Duodenal mucosa (tissue), 2 donors: ENCODE measurements around the gene NCEH1.
"Not testable (repeated sequence)": the region's sequence is repeated elsewhere in the genome, so short reads cannot be mapped to it uniquely, and the experiment has no call there.

Experiments used
- H3K27ac ChIP-seq: one replicate; pipeline ENCODE4 v1.7.0; 2013; ENCODE audit warnings: low read depth, low read length
- H3K27me3 ChIP-seq, 2 donors: one replicate each; pipeline ENCODE4 v1.7.0; 2013; ENCODE audit warnings: low read length in 2 of 2, control low read depth in 1 of 2; ENCODE audit not compliant: insufficient read depth in 2 of 2, control insufficient read depth in 1 of 2
- H3K36me3 ChIP-seq, 2 donors: one replicate each; pipeline ENCODE4 v1.7.0; 2013; ENCODE audit warnings: low read length in 2 of 2, control low read depth in 1 of 2; ENCODE audit not compliant: insufficient read depth in 2 of 2, control insufficient read depth in 1 of 2
- H3K4me1 ChIP-seq, 2 donors: one replicate each; pipeline ENCODE4 v1.7.0; 2013; ENCODE audit warnings: low read length in 2 of 2, control low read depth in 1 of 2; ENCODE audit not compliant: insufficient read depth in 2 of 2, control insufficient read depth in 1 of 2
- H3K4me3 ChIP-seq, 2 donors: one replicate each; pipeline ENCODE4 v1.7.0; 2013; ENCODE audit warnings: low read length in 2 of 2, low read depth in 1 of 2
- H3K9ac ChIP-seq, 2 donors: one replicate each; pipeline ENCODE4 v1.7.0; 2013; ENCODE audit warnings: low read length in 2 of 2, low read depth in 1 of 2
- H3K9me3 ChIP-seq, 2 donors: one replicate each; pipeline ENCODE4 v1.7.0; 2013; ENCODE audit warnings: low read length in 2 of 2, control low read depth in 1 of 2; ENCODE audit not compliant: control insufficient read depth in 1 of 2

The NCEH1 gene

DNA sequence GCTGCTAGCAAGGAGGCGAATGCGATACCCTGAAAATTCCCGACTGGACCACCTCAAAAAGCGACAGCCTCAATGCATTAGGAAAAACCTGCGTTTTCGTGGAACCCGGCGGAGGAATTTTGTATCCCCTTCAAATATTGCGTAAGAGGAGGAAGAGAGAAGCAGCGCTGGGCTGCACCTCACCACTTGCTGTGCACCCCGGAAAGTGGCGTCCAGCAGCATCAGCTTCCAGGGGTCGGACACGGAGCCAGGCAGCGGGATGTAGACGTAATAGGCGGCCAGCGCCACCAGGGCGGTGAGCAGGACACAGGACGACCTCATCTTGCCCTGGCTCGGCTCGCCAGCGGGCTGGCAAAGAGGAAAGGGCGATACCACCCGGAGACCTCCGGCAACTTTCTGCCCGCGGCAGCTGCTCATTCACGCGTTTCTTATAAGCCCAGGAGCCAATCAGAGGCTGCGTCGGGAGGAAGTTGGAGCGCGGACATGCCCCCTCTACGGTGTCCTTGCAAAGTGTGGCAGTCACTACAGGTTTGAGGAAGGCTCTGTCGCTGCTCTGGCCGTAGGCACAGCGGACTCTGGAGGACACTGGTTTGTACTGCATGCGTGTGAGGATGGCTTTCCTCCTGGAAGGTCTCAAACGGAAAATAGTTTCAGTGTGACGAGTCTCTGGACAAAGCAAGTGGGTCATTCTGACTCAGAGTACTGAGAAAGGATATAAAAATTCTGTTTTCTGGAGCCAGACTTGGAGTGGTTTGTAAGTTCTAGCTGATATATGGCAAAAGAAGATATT is at the start of gene NCEH1:
TSS of gene NCEH1 (minus strand) at position 404 of the 790 bp plus-strand sequence. CDS start at position 321, 83 bp downstream.
- Histone ChIP-seq H3K27me3 (no peaks in the 10 kb centered on the region), H3K9me3 (no peaks in the 10 kb centered on the region), H3K9ac (peak within 1 kb of the TSS; percentile 78 to 89), H3K36me3 (no peaks in the 10 kb centered on the region), H3K4me3 (peak within 1 kb of the TSS; percentile 90 to 96), H3K4me1 (peaks cover 16 to 18% of the 10 kb centered on the region in 2 donors), H3K27ac (peak within 1 kb of the TSS; percentile 60)

DNA sequence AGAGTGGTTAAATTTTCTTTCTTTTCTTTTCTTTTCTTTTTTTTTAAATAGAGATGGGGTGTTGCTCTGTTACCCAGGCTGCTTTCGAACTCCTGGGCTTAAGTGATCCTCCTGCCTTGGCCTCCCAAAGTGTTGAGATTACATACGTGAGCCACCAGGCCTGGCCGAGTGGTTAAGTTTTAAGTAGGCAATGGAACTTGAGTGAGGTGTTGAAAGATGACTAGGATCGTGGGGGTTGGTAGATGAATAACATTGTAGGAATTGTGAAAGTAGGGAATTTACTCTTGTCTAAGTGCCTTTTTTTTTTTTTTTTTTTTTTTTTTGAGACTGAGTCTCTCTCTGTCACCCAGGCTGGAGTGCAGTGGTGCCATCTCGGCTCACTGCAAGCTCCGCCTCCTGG is 49.5 kb upstream of the NCEH1 start:
- not testable (repeated sequence) for H3K4me1 ChIP-seq, H3K27ac ChIP-seq
- H3K36me3 ChIP-seq = peaks cover 6 to 32% of the 10 kb centered on the region in 2 donors

GRCh38 chr3:172753125-172753524 is 42.3 kb upstream of the NCEH1 start:
- Histone ChIP-seq H3K9me3 (no peaks in the 10 kb centered on the region), H3K4me3 (no peak overlapping the region), H3K27ac (no peak overlapping the region), H3K9ac (no peak overlapping the region), H3K27me3 (no peaks in the 10 kb centered on the region), H3K4me1 (peaks cover 6 to 20% of the 10 kb centered on the region in 2 donors), H3K36me3 (peaks cover 0 to 8% of the 10 kb centered on the region in 2 donors)

More for the DNA sequence above, 49.5 kb upstream of the NCEH1 start:
- H3K4me3 ChIP-seq, H3K27me3 ChIP-seq, H3K9ac ChIP-seq, H3K9me3 ChIP-seq: not testable (repeated sequence)

DNA sequence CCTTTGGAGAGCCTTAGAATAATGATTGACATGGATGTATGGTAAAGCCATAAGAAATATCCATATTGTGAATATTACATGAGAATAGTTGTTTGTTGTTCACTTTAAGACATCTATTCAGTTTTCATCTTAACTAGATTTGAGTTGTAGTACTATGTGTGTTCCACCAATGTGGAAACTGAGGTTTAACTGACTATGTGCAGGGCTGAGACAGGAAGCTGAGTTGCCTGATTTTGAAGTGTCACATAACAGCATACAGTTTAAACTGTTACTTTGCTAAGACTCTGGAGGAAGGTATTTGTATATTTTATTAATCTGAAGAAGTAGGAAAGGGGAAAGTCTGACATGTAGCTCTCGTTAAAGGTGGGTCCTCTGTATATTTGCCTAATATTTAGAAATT is 41.8 kb upstream of the NCEH1 start:
- no peak overlapping the region for H3K4me3 ChIP-seq
- H3K4me1 ChIP-seq = peaks cover 6 to 20% of the 10 kb centered on the region in 2 donors
- H3K36me3 ChIP-seq = peaks cover 0 to 8% of the 10 kb centered on the region in 2 donors
- no peak overlapping the region for H3K9ac ChIP-seq
- no peaks in the 10 kb centered on the region for H3K27me3 ChIP-seq
- H3K9me3 ChIP-seq = no peaks in the 10 kb centered on the region
- H3K27ac ChIP-seq = no peak overlapping the region

DNA sequence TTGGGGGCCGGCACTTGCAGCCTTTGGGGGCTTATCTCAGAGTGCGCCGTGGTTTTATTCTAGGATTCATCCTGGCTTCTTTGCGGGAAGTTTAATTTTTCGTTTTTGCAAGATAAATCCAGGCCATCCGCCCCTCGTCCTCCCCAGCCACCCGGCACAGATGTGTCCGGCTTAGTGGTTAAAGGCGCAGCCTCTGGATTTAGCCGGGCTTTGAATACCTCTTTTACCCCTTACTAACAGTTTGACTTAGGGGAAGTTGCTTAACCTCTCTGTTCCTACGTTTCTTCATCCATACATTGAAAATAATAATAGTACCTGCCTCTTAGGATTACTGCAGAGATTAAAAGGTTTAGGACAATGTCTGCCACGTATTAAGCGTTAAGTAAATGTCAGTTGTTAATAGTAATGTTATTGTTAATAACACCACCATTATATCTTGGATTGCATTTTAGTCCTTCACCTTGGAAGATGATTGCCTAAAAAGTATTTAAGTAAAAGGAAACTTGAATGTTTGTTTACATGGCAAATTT is 40.4 kb upstream of the NCEH1 start:
- Histone ChIP-seq H3K4me3 (peak overlapping the region; percentile 80 to 95), H3K9me3 (no peaks in the 10 kb centered on the region), H3K4me1 (peaks cover 6 to 20% of the 10 kb centered on the region in 2 donors), H3K9ac (peak overlapping the region; percentile 71 to 80), H3K27ac (peak overlapping the region; percentile 70), H3K36me3 (peaks cover 0 to 4% of the 10 kb centered on the region in 2 donors), H3K27me3 (no peaks in the 10 kb centered on the region)

DNA sequence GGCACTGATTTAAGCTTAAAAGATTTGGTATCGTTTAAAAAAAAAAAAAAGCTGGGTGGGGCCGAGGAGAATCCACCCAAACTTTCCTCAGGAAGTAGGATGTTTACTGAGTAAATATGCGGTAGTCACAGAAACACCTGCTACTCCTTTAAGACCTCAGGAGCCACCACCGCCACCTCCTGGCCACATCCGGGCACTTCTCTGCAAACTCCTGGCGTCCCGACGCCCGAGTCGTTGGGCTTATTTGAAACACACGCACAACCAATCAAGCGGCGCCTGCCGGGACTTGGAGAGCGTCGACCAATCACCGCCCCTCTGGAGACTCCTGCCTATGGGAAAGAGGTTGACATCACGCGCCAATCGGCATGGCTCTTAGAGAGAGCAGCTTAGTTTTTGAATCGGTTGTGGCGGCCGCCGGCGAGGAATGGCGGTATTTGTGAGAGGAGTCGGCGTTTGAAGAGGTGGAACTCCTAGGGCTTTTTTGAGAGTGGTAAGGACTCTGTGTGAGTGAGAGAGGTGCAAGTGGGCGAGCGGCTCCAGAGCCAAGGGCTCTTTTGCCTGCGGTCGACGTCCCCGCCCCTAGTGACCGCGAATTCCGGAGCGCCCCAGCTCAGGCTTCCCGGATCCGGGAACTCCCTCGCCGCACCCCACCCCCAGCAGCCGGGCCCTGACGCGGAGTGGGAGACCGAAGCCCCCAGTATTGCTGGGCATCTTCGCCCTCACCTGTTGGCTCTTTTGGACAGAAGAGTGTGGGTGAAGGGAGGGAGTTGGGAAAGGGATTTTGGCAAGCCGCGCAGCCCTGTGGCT is 39.7 kb upstream of the NCEH1 start, which contains the start of gene ECT2:
TSS of gene ECT2 (plus strand) at position 359 of the 807 bp plus-strand sequence. CDS start 3,805 bp downstream, outside the sequence.
- peaks cover 6 to 20% of the 10 kb centered on the region in 2 donors for H3K4me1 ChIP-seq
- H3K36me3 ChIP-seq = no peaks in the 10 kb centered on the region
- H3K27me3 ChIP-seq = no peaks in the 10 kb centered on the region
- H3K9me3 ChIP-seq = no peaks in the 10 kb centered on the region
- H3K9ac ChIP-seq = peak within 1 kb of the TSS; percentile 71 to 80
- H3K27ac ChIP-seq = peak within 1 kb of the TSS; percentile 70
- peak within 1 kb of the TSS; percentile 80 to 95 for H3K4me3 ChIP-seq

DNA sequence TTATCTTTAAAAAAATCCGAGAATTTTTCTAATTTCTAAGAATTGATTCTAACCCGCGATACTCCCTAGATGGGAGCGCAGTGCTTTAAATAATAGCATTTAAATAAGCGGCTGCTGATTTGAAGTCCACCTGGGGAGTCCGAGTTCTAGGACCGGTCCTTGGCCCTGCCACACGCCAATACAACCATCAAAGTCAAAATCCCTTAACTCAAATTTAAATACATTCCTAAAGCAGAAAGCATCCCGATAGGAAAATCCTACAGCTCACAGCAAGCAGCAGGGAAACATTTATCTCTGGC is 39.2 kb upstream of the NCEH1 start:
- Histone ChIP-seq H3K9ac (peak overlapping the region; percentile 55 to 63), H3K4me3 (peak overlapping the region; percentile 75 to 95), H3K27me3 (no peaks in the 10 kb centered on the region), H3K9me3 (no peaks in the 10 kb centered on the region), H3K27ac (no peak overlapping the region), H3K36me3 (no peaks in the 10 kb centered on the region), H3K4me1 (peaks cover 6 to 20% of the 10 kb centered on the region in 2 donors)

DNA sequence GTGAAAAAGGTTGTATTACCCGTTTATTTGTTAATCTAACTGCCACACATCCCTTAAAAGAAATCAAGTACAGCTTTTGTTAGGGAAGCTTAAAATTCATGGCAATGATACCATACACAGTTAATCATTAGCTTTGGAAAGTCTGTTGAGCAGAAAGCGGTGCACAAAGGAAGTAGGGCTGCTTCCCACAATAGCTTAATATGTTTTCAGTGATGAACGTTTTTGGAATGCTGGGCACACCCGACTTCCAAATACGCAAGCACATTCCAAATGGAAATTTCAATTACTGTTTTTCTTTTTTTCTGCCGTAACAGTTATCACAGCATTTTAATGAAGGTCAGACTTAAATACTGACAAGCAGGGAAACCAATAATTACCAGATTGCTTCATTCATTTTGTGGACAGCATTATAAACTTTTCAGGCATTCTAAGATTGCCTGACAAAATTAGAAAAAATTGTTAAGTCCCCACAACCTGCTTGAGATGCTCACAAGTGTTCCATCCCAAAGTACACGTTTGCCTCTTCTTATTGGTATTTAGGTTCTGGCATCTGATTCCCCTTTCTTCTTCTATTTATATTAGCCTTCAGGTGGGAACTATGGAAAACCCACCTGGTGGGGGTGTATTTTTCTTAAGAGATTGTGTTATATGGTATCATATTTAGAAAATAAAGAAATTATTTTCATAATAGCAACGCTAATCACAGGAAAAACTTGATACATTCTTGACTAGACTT is 38.5 kb upstream of the NCEH1 start:
- H3K9ac ChIP-seq = peak overlapping the region; percentile 55 to 63
- peak overlapping the region; percentile 75 to 95 for H3K4me3 ChIP-seq
- peaks cover 6 to 20% of the 10 kb centered on the region in 2 donors for H3K4me1 ChIP-seq
- H3K27me3 ChIP-seq = no peaks in the 10 kb centered on the region
- H3K27ac ChIP-seq = no peak overlapping the region
- H3K9me3 ChIP-seq = no peaks in the 10 kb centered on the region
- no peaks in the 10 kb centered on the region for H3K36me3 ChIP-seq

- peaks cover 6 to 16% of the 10 kb centered on the region in 2 donors for H3K4me1 ChIP-seq
- no peaks in the 10 kb centered on the region for H3K9me3 ChIP-seq
- no peak overlapping the region for H3K4me3 ChIP-seq
- no peak overlapping the region for H3K27ac ChIP-seq
- no peak overlapping the region for H3K9ac ChIP-seq
- H3K36me3 ChIP-seq = no peaks in the 10 kb centered on the region
- no peaks in the 10 kb centered on the region for H3K27me3 ChIP-seq
These were observed 35.6 kb upstream of the NCEH1 start for GRCh38 chr3:172746475-172746874.
